Endothelial cell of umbilical vein (primary cell): ENCODE results near the gene CFAP46.

ENCODE experiments used
- CTCF ChIP-seq, 2 donors: IDR thresholded peaks; 1 replicate in 1 of 2; 2 replicates in 1 of 2; pipeline ENCODE4 v1.5.1; 2011; ENCODE audit warnings: low read length in 2 of 2, mild to moderate bottlenecking in 2 of 2, moderate library complexity in 2 of 2, control low read depth in 1 of 2, inconsistent platforms in 1 of 2, low read depth in 1 of 2; ENCODE audit not compliant: insufficient read depth in 1 of 2; ENCODE audit errors: extremely low read depth in 1 of 2
- EZH2 ChIP-seq: IDR thresholded peaks from 2 replicates; pipeline ENCODE4 v1.6.1; 2012; ENCODE audit warnings: borderline replicate concordance, low read depth, mild to moderate bottlenecking, moderate library complexity, low read length, inconsistent platforms; ENCODE audit not compliant: severe bottlenecking
- FOS ChIP-seq: IDR thresholded peaks from 2 replicates; pipeline ENCODE4 v1.6.1; 2011; ENCODE audit warnings: mild to moderate bottlenecking, low read length, moderate library complexity, borderline replicate concordance; ENCODE audit not compliant: insufficient read depth
- GATA2 ChIP-seq: IDR thresholded peaks from 2 replicates; pipeline ENCODE4 v1.7.0; 2011; ENCODE audit warnings: low read depth, mild to moderate bottlenecking, moderate library complexity, mixed read lengths, low read length; ENCODE audit not compliant: insufficient read length, insufficient read depth
- MAX ChIP-seq: IDR thresholded peaks from 2 replicates; pipeline ENCODE4 v1.6.1; 2011; ENCODE audit not compliant: insufficient read depth, insufficient read length
- MYC ChIP-seq: IDR thresholded peaks from one replicate; pipeline ENCODE4 v1.6.1; 2011; ENCODE audit warnings: mild to moderate bottlenecking, low read depth, low read length
- POLR2A ChIP-seq: IDR thresholded peaks from 2 replicates; pipeline ENCODE4 v1.6.1; 2012; ENCODE audit warnings: low read depth, mild to moderate bottlenecking, control low read depth, low read length
- POLR2AphosphoS5 ChIP-seq: IDR thresholded peaks from 2 replicates; pipeline ENCODE4 v1.6.1; 2012; ENCODE audit warnings: low read depth, mild to moderate bottlenecking, control low read depth, low read length, moderate library complexity; ENCODE audit not compliant: insufficient read depth

GRCh38 chr10:132826524-132827422 is 115.6 kb downstream of the CFAP46 start:
- no peak for TF ChIP-seq EZH2
- TF ChIP-seq POLR2AphosphoS5 = no peak
- TF ChIP-seq CTCF (IDR thresholded peaks at IDR 0.05; ENCODE audit: extremely low read depth in 1 of 2, insufficient read depth in 1 of 2, low read depth in 1 of 2, low read length in 2 of 2) = no peak
- TF ChIP-seq FOS = no peak
- no peak for TF ChIP-seq POLR2A
- TF ChIP-seq MAX = no peak
- no peak for TF ChIP-seq GATA2
- TF ChIP-seq MYC = no peak
